Right lobe of liver (tissue), 4 donors: ENCODE results near the gene ZNF362.

Experiments used
- CTCF ChIP-seq, 4 donors: fragments of 200-600 bp in 3 of 4; fragments of 450-650 bp in 1 of 4; IDR thresholded peaks; one replicate each; pipeline versions ENCODE4 v1.5.1 to v1.8.0; 2016 to 2022; ENCODE audit warnings: antibody characterized with exemption in 4 of 4, mild to moderate bottlenecking in 2 of 4
- POLR2A ChIP-seq: fragments of 450-650 bp; IDR thresholded peaks from one replicate; pipeline ENCODE4 v1.6.1; 2017; ENCODE audit warnings: antibody characterized with exemption, mild to moderate bottlenecking
- donor health status: DM: no; HTN: no; CAD: no.
- donor health status: DM: no; HTN: no; CAD: no.
- donor health status: DM: no; HTN: yes; CAD: no.

GRCh38 chr1:33276573-33277298 is 20.4 kb downstream of the ZNF362 start:
- no peak for TF ChIP-seq CTCF (IDR thresholded peaks at IDR 0.05)
- TF ChIP-seq POLR2A = no peak
